Measurements from ENCODE around the gene RRAD.
"Not testable (repeated sequence)": the region's sequence is repeated elsewhere in the genome, so short reads cannot be mapped to it uniquely, and the experiment has no call there.

Gene RRAD

DNA sequence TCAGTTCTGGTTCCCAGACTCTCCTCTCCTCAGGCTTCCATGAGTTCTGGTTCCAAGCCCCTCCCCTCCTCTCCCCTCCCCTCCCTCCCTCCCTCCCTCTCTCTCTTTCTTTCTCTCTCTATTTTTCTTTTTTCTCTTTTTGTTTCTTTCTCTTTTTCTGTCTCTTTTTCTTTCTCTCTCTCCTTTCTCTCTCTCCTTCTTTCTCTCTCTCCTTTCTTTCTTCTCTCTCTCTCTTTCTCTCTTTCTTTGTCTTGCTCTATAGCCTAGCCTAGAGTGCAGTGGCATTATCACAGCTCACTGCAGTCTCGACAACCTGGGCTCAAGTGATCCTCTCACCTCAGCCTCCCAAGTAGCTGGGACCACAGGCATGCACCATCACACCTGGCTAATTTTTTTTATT lies 34.9 kb upstream of the RRAD start:
- TF ChIP-seq SPI1 (IDR thresholded peaks at IDR 0.05; ENCODE audit: borderline replicate concordance, low read depth) (no peak), POLR2AphosphoS5 (IDR thresholded peaks at IDR 0.05; ENCODE audit: low read depth) (no peak), REST (IDR thresholded peaks at IDR 0.05; ENCODE audit: insufficient replicate concordance, low read depth) (no peak), GABPA (IDR thresholded peaks at IDR 0.05; ENCODE audit: low read depth) (no peak), CTCF (IDR thresholded peaks at IDR 0.05; ENCODE audit: insufficient read depth, low read length) (no peak)
- Histone ChIP-seq H3K4me3 (replicated peaks; ENCODE audit: insufficient read depth, low read length) (no peak overlapping the region), H3K27me3 (ENCODE audit: insufficient read depth, poor library complexity, severe bottlenecking) (no peaks in the 10 kb centered on the region), H3K27ac (replicated peaks) (no peak overlapping the region)
- DNase-seq (ENCODE audit: low read depth in 1 of 2, low spot score in 1 of 2) = no peak

DNA sequence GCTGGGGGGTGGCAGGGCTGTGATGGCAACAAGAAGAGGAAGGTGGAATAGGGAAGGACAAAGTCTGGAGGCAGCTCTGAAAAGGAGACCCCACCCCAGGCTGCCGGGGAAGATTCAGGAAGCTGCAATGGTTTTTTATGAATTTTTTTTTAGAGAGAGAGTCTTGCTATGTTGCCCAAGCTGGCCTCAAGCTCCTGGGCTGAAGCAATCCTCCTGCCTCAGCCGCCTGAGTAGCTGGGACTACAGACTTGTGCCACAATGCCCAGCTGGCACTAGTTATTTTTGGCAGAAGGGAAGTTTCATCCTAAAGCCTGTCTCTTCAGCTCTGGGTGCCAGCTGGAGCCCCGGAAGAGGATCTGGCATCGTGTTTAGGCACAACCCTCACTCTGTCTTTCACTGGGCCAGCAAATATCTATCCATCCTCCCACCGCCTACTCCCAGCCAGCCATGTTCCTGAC lies 34.4 kb upstream of the RRAD start:
- Histone ChIP-seq H3K27me3 (ENCODE audit: insufficient read depth, poor library complexity, severe bottlenecking) (no peaks in the 10 kb centered on the region), H3K27ac (replicated peaks) (no peak overlapping the region), H3K4me3 (replicated peaks; ENCODE audit: insufficient read depth, low read length) (no peak overlapping the region)
- peak in 1 of 2 experiments; percentile 79 for DNase-seq (ENCODE audit: low read depth in 1 of 2, low spot score in 1 of 2)
- TF ChIP-seq CTCF (IDR thresholded peaks at IDR 0.05; ENCODE audit: insufficient read depth, low read length) = no peak
- TF ChIP-seq REST (IDR thresholded peaks at IDR 0.05; ENCODE audit: insufficient replicate concordance, low read depth) = no peak
- no peak for TF ChIP-seq POLR2AphosphoS5 (IDR thresholded peaks at IDR 0.05; ENCODE audit: low read depth)
- no peak for TF ChIP-seq SPI1 (IDR thresholded peaks at IDR 0.05; ENCODE audit: borderline replicate concordance, low read depth)
- no peak for TF ChIP-seq GABPA (IDR thresholded peaks at IDR 0.05; ENCODE audit: low read depth)

- Histone ChIP-seq H3K4me3 (replicated peaks; ENCODE audit: insufficient read depth, low read length) (no peak overlapping the region), H3K27me3 (ENCODE audit: insufficient read depth, poor library complexity, severe bottlenecking) (no peaks in the 10 kb centered on the region), H3K27ac (replicated peaks) (no peak overlapping the region)
- DNase-seq (ENCODE audit: low read depth in 1 of 2, low spot score in 1 of 2) = no peak
- TF ChIP-seq SPI1 (IDR thresholded peaks at IDR 0.05; ENCODE audit: borderline replicate concordance, low read depth) (no peak), CTCF (IDR thresholded peaks at IDR 0.05; ENCODE audit: insufficient read depth, low read length) (no peak), GABPA (IDR thresholded peaks at IDR 0.05; ENCODE audit: low read depth) (no peak), POLR2AphosphoS5 (IDR thresholded peaks at IDR 0.05; ENCODE audit: low read depth) (no peak)
Observed at GRCh38 chr16:66958857-66959703, 33.7 kb upstream of the RRAD start.

DNA sequence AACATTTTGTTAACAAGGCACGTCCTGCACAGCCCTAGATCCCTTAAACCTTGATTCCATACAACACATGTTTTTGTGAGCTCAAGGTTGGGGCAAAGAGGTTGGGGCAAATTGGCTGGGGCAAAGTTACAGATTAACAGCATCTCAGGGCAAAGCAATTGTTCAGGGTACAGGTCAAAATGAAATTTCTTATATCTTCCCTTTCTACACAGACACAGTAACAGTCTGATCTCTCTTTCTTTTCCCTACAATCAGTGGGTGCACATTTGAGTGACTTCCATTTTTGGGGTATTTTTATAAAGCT lies 30.8 kb upstream of the RRAD start:
- not testable (repeated sequence) for DNase-seq (ENCODE audit: low read depth in 1 of 2, low spot score in 1 of 2); H3K4me3 ChIP-seq (replicated peaks; ENCODE audit: insufficient read depth, low read length); H3K27me3 ChIP-seq (ENCODE audit: insufficient read depth, poor library complexity, severe bottlenecking); H3K27ac ChIP-seq (replicated peaks)

Measured in HL-60 (cell line).